IPS DF 19.7 (cell line): ENCODE measurements around the gene CTNNA3.
"Not testable (repeated sequence)": the region's sequence is repeated elsewhere in the genome, so short reads cannot be mapped to it uniquely, and the experiment has no call there.

ENCODE experiments used
- DNase-seq: peaks from one replicate; pipeline ENCODE4 v3.0.0-alpha.2; 2013; ENCODE audit warnings: low read depth, low spot score

CTNNA3 gene

DNA sequence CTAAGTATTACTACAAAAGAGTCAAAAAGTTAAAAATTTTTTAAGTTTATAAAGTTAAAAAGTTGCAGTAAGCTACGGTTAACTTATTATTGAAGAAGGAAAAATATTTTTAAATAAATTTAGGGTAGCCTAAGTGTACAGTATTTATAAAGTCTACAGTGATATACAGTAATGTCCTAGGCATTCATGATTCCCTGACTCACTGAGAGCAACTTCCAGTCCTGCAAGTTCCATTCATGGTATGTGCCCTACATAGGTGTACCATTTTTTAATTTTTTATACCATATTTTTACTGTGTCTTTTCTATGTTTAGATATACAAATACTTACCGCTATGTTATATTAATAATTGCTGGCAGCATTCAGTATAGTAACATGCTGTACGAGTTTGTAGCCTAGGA is 92.3 kb downstream of the CTNNA3 start:
- DNase-seq: no peak

DNA sequence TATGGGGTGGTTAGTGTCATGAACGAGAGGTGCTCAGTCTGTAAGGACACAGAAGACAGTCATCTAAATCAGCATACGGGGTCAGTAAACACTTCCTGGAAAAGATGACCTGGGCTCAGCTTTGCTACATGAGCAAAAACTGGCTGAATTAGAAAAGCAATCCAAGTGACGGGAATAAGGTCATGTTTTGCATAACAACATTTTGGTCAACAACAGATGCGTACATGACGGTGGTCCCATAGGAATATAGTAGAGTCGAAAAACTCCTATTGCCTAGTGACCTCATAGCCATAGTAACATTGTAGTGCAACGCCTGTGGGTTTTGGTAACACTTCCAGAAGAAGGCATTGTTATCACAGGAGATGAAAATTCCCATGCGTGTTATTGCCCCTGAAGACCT is 92.9 kb downstream of the CTNNA3 start:
- DNase-seq: no peak

DNA sequence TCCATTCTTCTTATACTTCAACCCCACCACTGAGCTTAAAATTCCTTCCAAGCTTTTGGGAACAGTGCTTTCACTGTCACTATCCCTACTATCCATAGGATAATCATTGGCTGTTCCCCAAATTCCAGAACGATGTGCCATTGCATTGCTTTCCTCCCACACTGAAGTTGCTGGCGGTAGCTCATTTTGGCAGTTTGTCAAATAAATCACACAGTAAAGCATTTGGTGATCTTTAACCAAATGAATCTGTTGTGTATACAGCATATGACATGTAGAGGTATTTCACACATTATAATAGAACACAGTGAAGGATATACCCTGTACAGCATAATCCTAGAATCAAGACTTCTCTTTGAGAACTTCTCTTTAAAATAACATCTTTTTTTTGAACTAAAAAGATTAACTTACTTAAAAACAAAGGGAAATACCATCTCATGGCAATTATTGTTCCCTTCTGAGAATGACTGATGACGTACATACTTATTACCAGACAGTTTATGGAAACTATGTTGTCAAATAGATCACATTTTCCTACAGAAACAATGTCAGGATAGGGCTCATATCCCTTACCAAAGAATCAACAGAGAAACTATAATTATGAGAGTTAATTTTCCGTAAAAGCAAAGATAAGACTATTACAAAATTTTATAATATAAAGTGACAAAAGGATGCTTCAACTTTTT is 93.6 kb downstream of the CTNNA3 start:
- DNase-seq: no peak

DNA sequence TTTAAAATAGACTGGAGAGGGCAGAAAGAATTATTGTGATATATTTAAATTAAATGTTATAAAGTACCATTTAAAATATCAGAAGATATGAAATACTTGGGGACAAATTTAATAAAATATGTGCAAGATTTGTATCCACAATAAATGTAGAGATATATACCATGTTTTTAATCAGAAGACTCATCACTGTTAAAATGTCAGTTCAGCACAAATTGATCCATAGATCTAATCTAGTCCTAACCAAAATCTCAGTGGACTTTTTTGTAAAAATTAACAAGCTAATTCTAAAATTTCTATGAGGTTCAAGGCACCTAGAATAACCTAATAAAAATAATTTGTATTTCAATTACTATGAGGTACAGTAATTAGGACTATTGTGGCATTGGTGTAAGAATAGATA is 96.4 kb downstream of the CTNNA3 start:
- no peak for DNase-seq

DNA sequence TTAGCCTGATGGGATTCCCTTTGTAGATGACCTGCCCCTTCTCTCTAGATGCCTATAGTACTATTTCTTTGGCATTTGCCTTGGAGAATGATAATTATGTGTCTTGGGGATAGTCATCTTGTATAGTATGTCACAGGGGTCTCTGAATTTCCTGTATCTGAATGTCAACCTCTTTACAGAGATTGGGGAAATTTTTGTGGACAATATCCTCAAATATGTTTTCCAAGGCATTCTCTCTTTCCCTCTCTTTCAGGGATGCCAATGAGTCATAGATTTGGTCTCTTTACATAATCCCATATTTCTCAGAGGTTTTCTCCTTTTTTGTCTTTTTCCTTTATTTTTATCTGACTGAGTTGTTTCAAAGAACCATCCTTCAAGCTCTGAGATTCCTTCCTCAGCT is 99.4 kb downstream of the CTNNA3 start:
- DNase-seq: no peak

DNA sequence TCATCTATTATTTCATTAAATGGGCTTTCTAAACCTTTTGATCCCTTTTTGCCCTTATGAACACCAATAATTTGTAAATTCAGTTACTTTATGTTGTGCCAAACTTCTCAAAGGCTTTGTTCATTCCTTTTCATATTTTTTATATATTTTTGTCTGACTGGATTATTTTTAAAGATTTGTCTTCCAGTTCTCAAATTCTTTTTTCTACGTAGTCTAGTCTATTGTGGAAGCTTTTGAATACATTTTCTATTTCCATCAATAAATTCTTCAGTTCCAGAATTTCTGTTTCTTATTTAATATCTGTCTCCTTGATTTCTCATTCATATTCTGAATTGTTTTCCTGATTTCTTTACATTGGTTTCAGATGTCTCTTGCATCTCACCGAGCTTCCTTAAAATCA is 108.2 kb downstream of the CTNNA3 start:
- no peak for DNase-seq

DNA sequence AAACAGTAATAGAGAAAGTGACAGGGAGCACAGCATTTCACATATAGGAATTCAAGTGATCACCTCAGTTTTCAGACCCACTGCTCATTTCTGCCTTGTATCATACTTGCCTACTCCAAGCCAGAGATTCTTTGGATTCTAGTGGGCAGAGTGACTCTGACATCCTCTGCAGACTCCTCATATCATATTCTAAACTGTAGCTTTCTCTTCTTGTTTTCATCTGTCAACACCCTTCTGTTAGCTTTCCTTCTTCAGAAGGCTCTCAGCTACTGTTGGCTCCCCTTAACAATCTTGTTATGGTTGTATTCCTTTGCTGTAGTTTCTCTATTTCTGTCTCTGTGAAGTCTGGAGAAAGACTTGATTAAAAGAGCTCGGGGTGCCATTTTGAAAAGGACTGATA is 120.5 kb downstream of the CTNNA3 start:
- no peak for DNase-seq

DNA sequence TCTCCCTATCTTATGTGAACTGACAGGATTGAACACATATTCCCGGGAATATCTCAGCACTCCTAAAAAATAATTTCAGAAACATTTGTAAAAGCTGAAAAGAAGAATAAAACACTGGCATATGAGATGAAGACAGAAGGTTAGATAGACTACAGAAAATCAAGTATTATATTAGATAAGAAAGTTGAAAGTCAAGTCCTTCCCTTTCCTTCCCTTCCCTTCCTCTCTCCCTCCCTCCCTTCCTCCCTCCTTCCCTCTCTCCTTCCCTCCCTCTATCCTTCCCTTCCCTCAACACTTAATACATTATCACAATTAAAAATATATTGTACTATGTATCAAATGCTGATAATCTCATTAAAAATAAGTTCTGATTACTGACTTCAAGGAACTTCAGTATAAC is 122.5 kb downstream of the CTNNA3 start:
- no peak for DNase-seq

DNA sequence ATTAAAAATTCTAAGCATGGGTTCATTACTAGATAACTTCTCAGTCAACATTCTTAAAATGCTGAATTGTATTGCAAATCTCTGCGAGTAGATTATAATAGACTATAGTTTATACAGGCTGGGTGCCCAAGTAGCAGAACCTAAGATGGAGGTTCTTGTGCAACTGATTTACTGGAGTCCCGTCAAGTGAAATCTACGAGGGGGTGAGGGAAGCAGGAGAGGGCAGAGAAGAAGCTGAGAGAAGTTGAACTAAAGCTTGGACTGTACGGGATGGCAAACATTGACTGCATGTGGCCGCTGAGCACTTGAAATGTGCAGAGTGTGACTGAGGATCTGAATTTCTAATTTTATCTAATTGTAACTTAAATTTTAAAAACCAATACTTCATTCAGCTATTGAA is 124.5 kb downstream of the CTNNA3 start:
- no peak for DNase-seq

DNA sequence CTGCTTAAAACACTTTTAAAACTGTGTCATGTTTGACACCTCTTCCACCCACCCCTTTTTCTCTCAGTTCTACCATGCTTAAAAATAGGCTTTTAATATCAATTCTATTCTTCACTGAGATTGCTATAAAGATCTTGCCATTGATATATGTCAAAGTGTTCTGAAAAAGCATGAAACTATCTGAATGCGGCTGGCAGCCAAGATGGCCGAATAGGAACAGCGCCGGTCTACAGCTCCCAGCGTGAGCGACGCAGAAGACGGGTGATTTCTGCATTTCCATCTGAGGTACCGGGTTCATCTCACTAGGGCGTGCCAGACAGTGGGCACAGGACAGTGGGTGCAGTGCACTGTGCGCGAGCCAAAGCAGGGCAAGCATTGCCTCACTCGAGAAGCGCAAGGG is 137.7 kb downstream of the CTNNA3 start:
- DNase-seq: not testable (repeated sequence)

DNA sequence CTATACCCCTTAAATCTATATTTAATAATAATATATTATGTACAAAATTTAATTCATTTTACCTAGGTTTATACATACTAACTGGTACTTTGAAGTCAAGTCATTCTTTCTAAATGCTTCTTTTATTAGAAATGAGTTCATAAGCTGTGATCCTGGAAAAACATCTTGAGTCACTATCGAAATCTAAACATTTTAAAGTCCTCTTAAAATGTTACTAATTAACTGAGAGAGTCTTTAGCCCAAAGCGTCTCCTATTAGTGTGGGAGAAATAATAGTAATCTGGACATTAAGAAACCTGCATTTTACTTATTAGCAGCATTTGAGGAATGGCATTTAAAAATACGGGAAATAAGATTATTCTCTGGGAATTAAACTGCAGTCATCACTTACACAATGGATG is 142.7 kb downstream of the CTNNA3 start:
- no peak for DNase-seq

DNA sequence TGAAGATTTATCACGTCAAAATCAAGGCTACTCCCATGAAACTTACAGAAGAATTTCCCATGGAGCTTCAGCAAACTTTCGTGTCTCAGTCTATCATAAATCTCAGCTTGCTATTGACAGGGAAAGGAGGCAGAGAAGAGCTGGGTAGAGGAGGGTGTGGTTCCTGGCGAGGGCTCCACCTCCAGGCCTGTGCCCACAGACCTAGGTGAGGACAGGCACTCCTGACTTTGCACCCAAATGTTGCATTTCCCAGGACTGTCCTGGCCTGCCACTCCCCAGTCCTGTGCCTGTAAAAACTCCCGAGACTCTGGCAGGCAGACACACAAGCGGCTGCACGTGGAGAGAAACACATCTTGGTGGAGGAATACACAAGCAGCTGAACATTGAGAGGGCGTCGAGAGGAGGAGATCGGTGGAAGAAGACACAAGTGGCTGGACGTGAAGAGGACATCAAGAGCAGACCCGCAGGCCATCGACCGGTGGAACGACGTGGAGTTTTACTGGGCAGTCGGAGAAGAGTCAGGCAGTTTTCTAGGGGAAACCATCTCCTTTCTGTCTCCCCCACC is 145.1 kb downstream of the CTNNA3 start:
- no peak for DNase-seq

DNA sequence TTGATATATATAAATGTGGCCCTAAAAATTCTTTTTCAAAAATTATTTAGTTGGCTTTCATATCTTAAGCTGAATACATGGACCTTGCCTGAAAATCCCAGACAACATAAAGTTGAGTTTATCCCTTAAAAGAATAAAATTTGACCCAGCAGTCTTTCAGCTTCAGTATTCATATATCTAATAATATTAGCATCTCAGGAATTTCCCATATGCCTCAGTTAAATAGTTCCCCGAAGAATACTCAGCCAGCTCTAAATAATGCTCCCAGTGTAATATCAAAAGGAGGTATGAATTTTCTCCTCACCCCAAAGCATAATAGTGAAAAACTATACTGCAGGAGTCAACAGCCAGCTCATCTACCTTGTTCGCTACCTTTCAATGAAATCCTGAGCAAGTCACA is 145.9 kb downstream of the CTNNA3 start:
- DNase-seq: no peak

DNA sequence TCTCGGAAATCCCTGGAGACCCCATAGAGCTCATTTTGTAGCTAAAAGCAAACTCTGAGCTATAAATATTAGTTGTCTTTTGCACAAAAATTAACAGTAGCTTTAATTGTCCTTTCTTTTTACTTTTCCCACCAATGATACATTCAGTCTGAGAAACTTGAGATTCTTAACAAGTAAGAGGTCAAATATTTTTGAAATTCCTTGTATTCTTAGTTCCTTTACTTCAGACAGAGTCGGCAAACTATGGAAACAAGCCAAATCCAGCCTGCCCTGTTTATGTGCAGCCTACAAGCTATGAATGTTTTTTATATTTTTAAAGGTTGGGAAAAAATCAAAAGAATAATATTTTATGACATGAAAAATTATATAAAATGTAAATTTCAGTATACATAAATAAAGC is 146.6 kb downstream of the CTNNA3 start:
- no peak for DNase-seq

DNA sequence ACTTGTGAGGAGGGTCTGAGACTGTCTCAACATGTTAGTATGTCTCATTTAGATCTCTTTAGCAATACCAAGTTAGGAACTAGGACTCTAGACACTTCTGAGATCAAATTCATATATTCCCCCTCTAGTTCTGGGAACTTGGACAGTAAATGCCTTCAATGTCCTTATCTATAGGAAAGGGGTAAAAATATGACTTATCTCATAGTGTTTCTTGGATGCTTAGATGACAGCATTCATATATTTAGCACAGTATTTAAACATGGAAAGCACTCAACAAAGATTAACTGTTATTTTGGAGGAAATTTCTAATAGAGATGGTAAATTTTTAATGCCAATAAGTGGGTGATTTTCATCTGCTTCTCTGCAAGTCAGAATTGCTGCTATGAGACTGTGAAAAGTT is 154.6 kb downstream of the CTNNA3 start:
- DNase-seq: no peak

DNA sequence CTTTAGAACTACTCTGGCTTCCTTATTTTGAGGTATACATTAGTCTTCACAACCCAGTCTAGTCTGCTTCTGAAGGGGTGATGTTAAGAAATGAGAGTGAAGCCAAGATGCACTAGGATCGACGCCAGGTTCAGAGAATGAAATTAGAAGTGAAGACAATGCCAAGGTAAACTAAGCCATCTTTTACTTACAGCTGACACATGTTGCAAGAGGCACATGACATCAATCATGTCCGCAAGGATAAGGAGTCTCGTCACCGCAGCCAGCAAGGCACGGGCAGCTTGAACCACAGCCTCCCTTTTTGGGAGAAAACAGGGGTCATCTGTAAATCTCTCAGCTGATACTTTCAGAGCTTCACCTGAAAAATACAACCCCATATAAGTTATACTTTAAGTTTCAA is 156.7 kb downstream of the CTNNA3 start:
- no peak for DNase-seq

DNA sequence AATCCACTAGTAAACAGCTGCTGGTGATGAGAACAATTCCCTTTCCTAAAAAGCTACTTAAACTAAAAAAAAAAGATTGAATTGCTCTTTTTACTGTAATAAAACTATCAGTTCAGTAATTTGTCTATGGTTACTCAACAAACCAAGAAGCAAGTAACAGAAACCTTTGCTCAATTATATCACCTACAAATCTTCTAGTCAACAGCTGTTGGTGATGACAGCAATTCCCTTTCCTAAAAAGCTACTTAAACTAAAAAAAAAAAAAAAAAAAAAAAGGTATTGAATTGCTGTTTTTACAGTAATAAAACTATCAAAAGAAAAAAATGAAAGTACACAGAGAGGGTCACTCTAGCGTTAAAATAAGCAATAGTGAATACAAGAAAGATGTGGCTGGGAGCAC is 158.1 kb downstream of the CTNNA3 start:
- no peak for DNase-seq

DNA sequence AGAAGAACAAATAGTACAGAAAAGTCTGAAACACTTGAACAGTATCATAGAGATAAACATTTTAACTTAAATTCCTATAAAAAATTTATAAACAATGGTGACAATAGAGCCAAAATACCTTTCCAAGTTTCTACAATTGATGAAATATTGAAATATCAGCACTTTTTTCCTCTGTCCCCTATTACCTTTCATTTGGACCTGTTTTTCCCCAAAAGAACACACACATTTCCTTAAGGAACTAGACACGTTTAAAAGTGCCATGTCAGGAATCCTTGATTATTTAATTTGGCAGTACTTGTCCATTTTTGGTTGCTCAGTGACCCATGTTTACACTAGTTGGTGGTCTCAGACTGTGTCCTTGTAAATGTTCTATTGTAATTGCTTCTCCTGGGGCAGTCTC is 162.6 kb downstream of the CTNNA3 start:
- DNase-seq: no peak

DNA sequence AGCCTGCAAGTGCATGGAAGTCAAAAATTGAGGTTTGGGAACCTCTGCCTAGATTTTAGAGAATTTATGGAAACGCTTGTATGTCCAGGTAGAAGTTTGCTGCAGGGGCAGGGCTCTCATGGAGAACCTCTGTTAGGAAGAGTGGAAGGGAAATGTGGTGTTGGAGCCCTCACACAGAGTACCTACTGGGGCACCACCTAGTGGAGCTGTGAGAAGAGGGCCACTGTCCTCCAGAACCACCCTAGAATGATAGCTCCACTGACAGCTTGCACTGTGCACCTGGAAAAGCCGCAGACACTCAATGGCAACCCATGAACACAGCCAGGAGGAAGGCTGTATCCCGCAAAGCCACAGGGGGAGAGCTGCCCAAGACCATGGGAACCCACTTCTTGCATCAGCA is 165.0 kb downstream of the CTNNA3 start:
- not testable (repeated sequence) for DNase-seq

DNA sequence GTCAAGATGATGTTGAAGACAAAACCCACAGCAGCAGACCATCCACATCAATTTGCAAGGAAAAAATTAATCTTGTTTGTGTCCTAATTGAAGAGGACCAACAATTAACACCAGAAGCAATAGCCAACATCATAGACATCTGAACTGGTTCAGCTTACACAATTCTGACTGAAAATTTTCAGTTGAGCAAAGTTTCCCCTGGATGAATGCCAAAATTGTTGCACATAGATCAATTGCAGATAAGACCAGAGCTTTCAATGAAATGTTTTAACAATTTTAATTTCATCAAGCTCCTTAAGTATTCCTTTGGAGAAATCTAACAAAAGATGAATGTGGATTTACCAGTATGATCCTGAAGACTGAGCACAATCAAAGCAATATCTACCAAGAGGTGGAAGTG is 168.6 kb downstream of the CTNNA3 start:
- DNase-seq: no peak

DNA sequence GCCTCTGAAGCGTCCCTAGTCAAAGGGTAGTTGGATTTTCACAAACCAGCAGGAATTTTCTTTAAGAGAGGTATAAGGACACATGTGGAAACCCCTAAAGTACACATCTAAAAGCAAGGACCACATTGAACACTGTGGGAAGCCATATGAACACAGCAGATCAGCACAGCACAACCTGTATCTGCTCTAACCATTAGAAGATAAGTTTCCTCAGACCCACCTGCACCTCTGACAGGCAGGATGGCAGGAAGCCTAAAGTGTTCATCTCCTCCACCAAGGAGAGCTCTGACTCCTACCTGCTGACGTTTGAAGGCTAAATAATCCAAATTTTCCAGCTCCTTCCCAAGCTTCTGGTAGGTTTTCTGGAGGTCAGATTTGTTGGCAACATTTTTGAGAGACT is 174.4 kb downstream of the CTNNA3 start:
- no peak for DNase-seq

DNA sequence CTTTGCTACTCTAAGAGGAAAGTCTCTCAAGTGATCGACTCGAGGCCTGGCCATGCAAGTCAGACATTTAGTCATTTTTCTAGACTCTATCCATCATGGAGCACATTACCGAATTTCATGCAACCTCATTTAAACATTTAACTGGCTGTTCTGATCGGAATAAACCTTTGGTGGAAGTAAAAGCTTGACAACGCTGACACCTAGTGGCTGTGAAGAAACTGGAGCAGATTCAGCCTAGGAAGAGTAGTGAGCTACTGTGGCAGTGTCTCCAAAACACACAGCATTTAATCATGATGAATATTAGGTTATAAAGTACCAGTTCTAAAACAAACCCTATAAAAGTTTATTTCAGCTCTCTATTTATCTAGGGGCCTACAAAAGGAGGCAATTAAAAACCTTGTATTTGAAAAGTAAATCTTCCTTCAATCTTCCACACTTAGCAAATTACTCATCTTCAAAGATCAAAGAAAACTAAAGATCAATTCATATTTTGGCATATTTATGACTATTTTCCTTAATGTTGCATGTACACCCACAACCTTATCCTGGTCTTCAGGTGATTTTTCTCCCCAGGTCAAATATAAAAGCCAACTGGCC is 175.0 kb downstream of the CTNNA3 start:
- DNase-seq: peak; percentile 9

DNA sequence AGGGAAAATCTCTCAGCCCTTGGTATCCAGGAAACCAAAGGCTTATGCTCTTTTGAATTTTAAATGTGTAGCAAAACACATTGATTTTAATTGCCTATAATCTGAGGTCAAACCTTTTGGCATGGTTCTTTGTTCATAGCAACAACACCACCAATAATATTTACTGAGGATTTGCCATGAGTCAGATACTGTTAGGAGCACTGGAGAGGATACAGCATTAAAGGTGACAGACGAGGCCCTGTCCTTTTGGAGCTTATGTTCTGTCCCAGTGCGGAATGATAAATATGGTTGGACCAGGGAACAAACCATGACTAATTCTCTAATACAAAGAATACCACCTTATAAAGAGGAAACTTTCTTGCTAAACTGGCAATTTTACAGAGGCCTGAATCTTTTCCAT is 176.6 kb downstream of the CTNNA3 start:
- no peak for DNase-seq

DNA sequence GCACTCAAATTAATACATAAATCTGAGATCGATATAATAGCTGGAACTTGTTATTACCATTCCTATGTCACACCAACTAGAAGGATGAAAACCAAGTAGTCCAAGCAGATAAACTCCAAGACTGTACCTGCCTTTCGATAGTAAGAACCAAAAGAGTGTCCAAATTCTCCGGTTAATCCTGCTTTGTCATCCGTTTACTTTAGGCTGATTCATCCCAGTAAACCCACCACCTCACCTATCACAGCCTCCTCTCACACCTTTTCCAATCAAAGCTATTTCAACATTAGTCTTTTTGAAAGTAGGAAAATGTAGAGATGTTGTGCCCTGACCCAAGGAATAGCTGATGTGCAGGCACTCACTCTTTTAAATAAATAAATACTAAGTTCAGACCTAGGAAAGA is 177.2 kb downstream of the CTNNA3 start:
- DNase-seq: no peak
